Measurements from ENCODE around the gene MRPS27.

DNA sequence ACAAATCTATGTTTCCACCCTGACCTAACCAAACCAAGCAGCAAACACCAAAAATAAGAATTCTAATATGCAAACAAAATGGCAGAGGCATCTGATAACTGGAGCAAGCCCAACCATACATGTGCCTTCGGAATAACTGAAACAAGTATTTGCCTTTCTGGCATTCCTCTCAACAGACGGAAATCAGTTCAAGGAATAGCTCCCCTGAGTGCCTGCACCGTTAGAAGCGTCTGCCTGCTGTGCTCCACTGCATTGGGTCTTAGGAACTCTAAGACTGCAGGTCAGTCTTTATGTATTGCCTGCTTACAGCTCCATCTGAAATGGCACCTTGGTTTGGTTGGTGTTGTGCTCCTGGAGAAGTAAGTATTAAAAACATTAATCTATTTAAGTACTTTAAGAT, 98.5 kb downstream of the MRPS27 start:
- TF ChIP-seq ZFX (IDR thresholded peaks at IDR 0.05; ENCODE audit: borderline replicate concordance) (no peak), CTCF (IDR thresholded peaks at IDR 0.05) (no peak)

Data from 22Rv1 (cell line).